Progenitor cell of endocrine pancreas (in vitro differentiated cells): ENCODE results near the gene GNMT. TPM values are rescaled to one million over a fixed set of nuclear protein-coding genes. Genes with fewer than 3 reads are reported as not detected.

Source experiments
- DNase-seq: peaks from one replicate; pipeline ENCODE4 v3.0.0; 2021; ENCODE audit warnings: low spot score; ENCODE audit not compliant: unreplicated experiment
- H3K27ac Mint-ChIP-seq: 2 replicates; pipeline ENCODE4 v1.8.0; 2021; ENCODE audit warnings: mild to moderate bottlenecking, moderate library complexity, mixed read lengths
- H3K27me3 Mint-ChIP-seq: 2 replicates; pipeline ENCODE4 v1.8.0; 2021; ENCODE audit warnings: mixed read lengths
- H3K36me3 Mint-ChIP-seq: 2 replicates; pipeline ENCODE4 v1.8.0; 2022; ENCODE audit warnings: mixed read lengths; ENCODE audit not compliant: insufficient read depth
- H3K4me1 Mint-ChIP-seq: 2 replicates; pipeline ENCODE4 v1.8.0; 2021; ENCODE audit warnings: low read depth, mixed read lengths
- H3K4me3 Mint-ChIP-seq: 2 replicates; pipeline ENCODE4 v1.8.0; 2021; ENCODE audit warnings: low read depth, mild to moderate bottlenecking, moderate library complexity, mixed read lengths
- H3K9me3 Mint-ChIP-seq: 2 replicates; pipeline ENCODE4 v1.8.0; 2021; ENCODE audit warnings: low read depth, mixed read lengths
- CTCF ChIP-seq: fragments of 200-600 bp; sonication (generic); IDR thresholded peaks from one replicate; pipeline ENCODE4 v1.5.0; 2021; ENCODE audit warnings: antibody characterized with exemption, mild to moderate bottlenecking; ENCODE audit not compliant: unreplicated experiment
- total RNA-seq: library from RNA; stranded (reverse); gene quantifications from 2 replicates; pipeline ENCODE4 v1.2.1, GENCODE V29; 2021

The GNMT gene
- total RNA-seq, 1 donor from 2014 or later: 1.3 TPM

DNA sequence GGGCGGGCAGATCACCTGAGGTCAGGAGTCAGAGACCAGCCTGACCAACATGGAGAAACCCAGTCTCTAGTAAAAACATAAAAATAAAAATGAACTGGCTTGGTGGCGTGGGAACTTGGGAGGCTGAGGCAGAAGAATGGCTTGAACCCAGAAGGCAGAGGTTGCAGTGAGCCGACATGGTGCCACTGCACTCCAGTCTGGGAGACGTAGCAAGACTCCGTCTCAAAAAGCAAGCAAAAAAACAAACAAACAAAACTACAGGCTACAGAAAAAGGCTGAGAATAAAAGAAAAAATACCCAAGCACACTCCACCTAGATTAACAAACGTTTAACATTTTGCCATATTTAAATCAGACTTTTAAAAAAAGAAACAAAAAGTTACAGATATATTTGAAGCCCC is 38.8 kb upstream of the GNMT start:
- no peaks in the 10 kb centered on the region for H3K27me3 Mint-ChIP-seq

DNA sequence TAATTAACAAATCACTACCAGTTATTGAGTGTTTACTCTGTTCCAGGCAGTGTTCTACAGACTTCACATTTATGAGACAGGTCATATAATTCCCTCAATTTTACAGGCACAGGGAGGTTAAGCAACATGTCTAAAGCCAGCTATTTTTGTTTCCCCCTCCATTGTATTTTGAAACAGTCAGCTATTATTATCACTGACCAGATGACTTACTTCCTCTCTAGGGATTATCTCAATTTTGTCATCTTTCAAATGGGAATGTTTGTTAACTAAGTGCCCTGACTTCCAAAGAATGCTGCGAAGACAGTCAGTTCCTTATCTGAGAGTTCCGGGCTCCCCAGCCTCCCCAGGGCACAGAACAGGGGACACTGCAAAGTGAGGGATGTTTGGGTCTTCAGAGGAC is 36.9 kb upstream of the GNMT start:
- Mint-ChIP-seq H3K36me3 (no peaks in the 10 kb centered on the region), H3K27ac (no peak overlapping the region), H3K4me3 (no peak overlapping the region), H3K4me1 (peaks cover 3% of the 10 kb centered on the region), H3K27me3 (no peaks in the 10 kb centered on the region), H3K9me3 (no peaks in the 10 kb centered on the region)
- TF ChIP-seq CTCF: no peak
- no peak for DNase-seq

More for the DNA sequence above, 38.8 kb upstream of the GNMT start:
- no peaks in the 10 kb centered on the region for H3K9me3 Mint-ChIP-seq
- H3K27ac Mint-ChIP-seq: no peak overlapping the region
- no peak for TF ChIP-seq CTCF
- no peak for DNase-seq
- no peaks in the 10 kb centered on the region for H3K4me1 Mint-ChIP-seq
- no peak overlapping the region for H3K4me3 Mint-ChIP-seq
- no peaks in the 10 kb centered on the region for H3K36me3 Mint-ChIP-seq

GRCh38 chr6:42925248-42925857 is 35.2 kb upstream of the GNMT start:
- DNase-seq: no peak
- no peaks in the 10 kb centered on the region for H3K36me3 Mint-ChIP-seq
- no peak for TF ChIP-seq CTCF
- no peak overlapping the region for H3K27ac Mint-ChIP-seq
- peaks cover 12% of the 10 kb centered on the region for H3K4me1 Mint-ChIP-seq
- no peak overlapping the region for H3K4me3 Mint-ChIP-seq
- no peaks in the 10 kb centered on the region for H3K9me3 Mint-ChIP-seq
- H3K27me3 Mint-ChIP-seq: no peaks in the 10 kb centered on the region

- TF ChIP-seq CTCF: no peak
- H3K27me3 Mint-ChIP-seq: no peaks in the 10 kb centered on the region
- no peaks in the 10 kb centered on the region for H3K9me3 Mint-ChIP-seq
- H3K4me3 Mint-ChIP-seq: peak within 1 kb of the TSS; percentile 99
- H3K27ac Mint-ChIP-seq: peak within 1 kb of the TSS; percentile 99
- peak; percentile 82 for DNase-seq
- H3K4me1 Mint-ChIP-seq: peaks cover 23% of the 10 kb centered on the region
- H3K36me3 Mint-ChIP-seq: peaks cover 4% of the 10 kb centered on the region
Measured at GRCh38 chr6:42928986-42929820, 31.4 kb upstream of the GNMT start, which contains the start of gene CNPY3. CNPY3 (plus strand) TSS chr6:42929480; CDS start chr6:42929571, 91 bp downstream.

GRCh38 chr6:42929821-42930360 is 30.7 kb upstream of the GNMT start:
- H3K4me3 Mint-ChIP-seq: peak overlapping the region; percentile 99
- DNase-seq: no peak
- H3K9me3 Mint-ChIP-seq: no peaks in the 10 kb centered on the region
- no peak for TF ChIP-seq CTCF
- H3K27ac Mint-ChIP-seq: peak overlapping the region; percentile 99
- peaks cover 4% of the 10 kb centered on the region for H3K36me3 Mint-ChIP-seq
- H3K27me3 Mint-ChIP-seq: no peaks in the 10 kb centered on the region
- H3K4me1 Mint-ChIP-seq: peaks cover 23% of the 10 kb centered on the region
